Panc1 (cell line): Measurements from ENCODE around the gene CELF2. TPM values are rescaled to one million over a fixed set of nuclear protein-coding genes. Genes with fewer than 3 reads are reported as not detected.

Source experiments
- ATAC-seq: fragments of 200-7000 bp; cut with Tn5 transposase; 2 replicates; pipeline ENCODE4 v1.9.1; 2020; ENCODE audit warnings: mild to moderate bottlenecking, moderate library complexity
- BruUV-seq: library from RNA; stranded (reverse); fragments of 400-500 nt; replicated peaks from 2 replicates; lab custom pipeline; 2021; lab: Mats Ljungman, UMichigan
- CTCF ChIA-PET: fragments of 300-600 bp; sonication (Branson Sonifier 250); formaldehyde crosslinking; loops from one replicate; lab custom pipeline; 2022; ENCODE audit warnings: antibody characterized with exemption; lab: Charles Lee
- POLR2A ChIA-PET: fragments of 300-600 bp; sonication (Branson Sonifier 250); formaldehyde crosslinking; loops from one replicate; lab custom pipeline; 2022; ENCODE audit warnings: antibody characterized with exemption; lab: Charles Lee
- DNase-seq: peaks from one replicate; pipeline ENCODE4 v3.0.0-alpha.2; 2010; ENCODE audit warnings: low read depth, low spot score
- H3K27ac ChIP-seq: 2 replicates; pipeline ENCODE4 v1.5.1; 2011; ENCODE audit warnings: mild to moderate bottlenecking, low read length, inconsistent platforms
- H3K27me3 ChIP-seq: fragments of 200-500 bp; sonication (Bioruptor generic); 2 replicates; pipeline ENCODE4 v1.6.0; 2014; ENCODE audit warnings: low read length, inconsistent platforms; ENCODE audit not compliant: control insufficient read depth, insufficient read depth
- H3K36me3 ChIP-seq: fragments of 200-500 bp; sonication (Bioruptor generic); 2 replicates; pipeline ENCODE4 v1.5.1; 2014; ENCODE audit warnings: inconsistent platforms, mild to moderate bottlenecking, low read length, moderate library complexity; ENCODE audit not compliant: control insufficient read depth, insufficient read depth
- H3K4me1 ChIP-seq: 2 replicates; pipeline ENCODE4 v1.5.1; 2011; ENCODE audit warnings: inconsistent platforms, mild to moderate bottlenecking, low read length, moderate library complexity; ENCODE audit not compliant: control insufficient read depth, insufficient read depth
- H3K4me3 ChIP-seq, 2 experiments: 2 replicates each; pipeline ENCODE4 v1.5.1; 2011 to 2012; ENCODE audit warnings: low read depth in 2 of 2, low read length in 2 of 2, mild to moderate bottlenecking in 2 of 2, inconsistent platforms in 1 of 2, moderate library complexity in 1 of 2
- H3K9me3 ChIP-seq: fragments of 200-500 bp; sonication (Bioruptor generic); 2 replicates; pipeline ENCODE4 v1.5.1; 2014; ENCODE audit warnings: low read depth, mild to moderate bottlenecking, inconsistent platforms, low read length, moderate library complexity; ENCODE audit not compliant: control insufficient read depth, insufficient read depth
- POLR2AphosphoS5 ChIP-seq: IDR thresholded peaks from 2 replicates; pipeline ENCODE4 v1.6.1; 2012; ENCODE audit warnings: mild to moderate bottlenecking, low read depth, low read length, moderate library complexity
- SIN3A ChIP-seq: IDR thresholded peaks from 2 replicates; pipeline ENCODE4 v1.6.1; 2012; ENCODE audit warnings: low read depth, mild to moderate bottlenecking, low read length, moderate library complexity, borderline replicate concordance; ENCODE audit not compliant: insufficient read depth
- TCF7L2 ChIP-seq: IDR thresholded peaks from 2 replicates; pipeline ENCODE4 v1.6.1; 2011; ENCODE audit warnings: mild to moderate bottlenecking, low read depth, low read length, inconsistent platforms
- in situ Hi-C: cut with HindIII; loops from 2 replicates; pipeline ENCODE4 v1.10.0; 2016; ENCODE audit warnings: low sequenced_read_pairs, low pct_unique_long_range_greater_than_20kb
- intact Hi-C: fragments of 100-400 bp; cut with micrococcal nuclease; formaldehyde crosslinking; loops from one replicate; pipeline ENCODE4 v1.10.0; 2022; ENCODE audit not compliant: unreplicated experiment
- total RNA-seq: library from RNA; stranded (reverse); gene quantifications from one replicate; pipeline ENCODE4 v1.2.1, GENCODE V29; 2021; ENCODE audit not compliant: unreplicated experiment
- TF ChIP-seq, protein P1 (sequence below), 2 experiments: IDR thresholded peaks; 2 replicates each; pipeline ENCODE4 v1.6.1; 2011 to 2012; ENCODE audit warnings: low read depth in 2 of 2, control low read depth in 1 of 2, low read length in 1 of 2, mild to moderate bottlenecking in 1 of 2, moderate library complexity in 1 of 2; ENCODE audit not compliant: insufficient read depth in 1 of 2
- TF ChIP-seq, protein P2 (sequence below): fragments of 450-650 bp; IDR thresholded peaks from 2 replicates; pipeline ENCODE4 v1.5.1; 2017; ENCODE audit warnings: mild to moderate bottlenecking

CELF2 gene
- total RNA-seq, 1 experiment from 2014 or later = 0.44 TPM

DNA sequence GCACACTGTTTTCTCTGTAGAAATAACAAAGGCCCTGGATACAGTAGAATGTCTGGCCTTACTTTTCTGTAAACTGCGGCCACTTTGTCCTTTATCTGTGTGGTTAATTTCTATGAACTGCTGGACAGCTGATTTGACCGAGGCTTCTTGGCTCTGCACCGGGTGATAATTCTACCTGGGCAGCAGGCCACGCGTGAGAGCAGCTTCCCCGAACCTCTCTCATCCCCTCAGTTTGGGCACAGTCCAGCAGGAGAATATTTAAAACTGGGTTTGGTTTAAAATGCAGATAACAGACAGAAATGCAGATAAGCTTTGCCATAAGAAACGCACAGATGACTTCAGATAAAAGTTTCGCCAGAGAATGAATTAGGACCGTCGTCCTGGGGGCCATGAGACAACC is 81.0 kb downstream of the CELF2 start:
- POLR2A ChIA-PET = no interaction called here
- BruUV-seq = no TSS peak
- ATAC-seq = no peak
- H3K4me3 ChIP-seq = no peak overlapping the region
- H3K27me3 ChIP-seq = no peaks in the 10 kb centered on the region
- intact Hi-C loops (no loop called here), in situ Hi-C loops (no loop called here)
- no peaks in the 10 kb centered on the region for H3K36me3 ChIP-seq
- no peaks in the 10 kb centered on the region for H3K9me3 ChIP-seq
- no peak for DNase-seq
- no peaks in the 10 kb centered on the region for H3K4me1 ChIP-seq
- no peak overlapping the region for H3K27ac ChIP-seq
- TF ChIP-seq, protein P1, sequence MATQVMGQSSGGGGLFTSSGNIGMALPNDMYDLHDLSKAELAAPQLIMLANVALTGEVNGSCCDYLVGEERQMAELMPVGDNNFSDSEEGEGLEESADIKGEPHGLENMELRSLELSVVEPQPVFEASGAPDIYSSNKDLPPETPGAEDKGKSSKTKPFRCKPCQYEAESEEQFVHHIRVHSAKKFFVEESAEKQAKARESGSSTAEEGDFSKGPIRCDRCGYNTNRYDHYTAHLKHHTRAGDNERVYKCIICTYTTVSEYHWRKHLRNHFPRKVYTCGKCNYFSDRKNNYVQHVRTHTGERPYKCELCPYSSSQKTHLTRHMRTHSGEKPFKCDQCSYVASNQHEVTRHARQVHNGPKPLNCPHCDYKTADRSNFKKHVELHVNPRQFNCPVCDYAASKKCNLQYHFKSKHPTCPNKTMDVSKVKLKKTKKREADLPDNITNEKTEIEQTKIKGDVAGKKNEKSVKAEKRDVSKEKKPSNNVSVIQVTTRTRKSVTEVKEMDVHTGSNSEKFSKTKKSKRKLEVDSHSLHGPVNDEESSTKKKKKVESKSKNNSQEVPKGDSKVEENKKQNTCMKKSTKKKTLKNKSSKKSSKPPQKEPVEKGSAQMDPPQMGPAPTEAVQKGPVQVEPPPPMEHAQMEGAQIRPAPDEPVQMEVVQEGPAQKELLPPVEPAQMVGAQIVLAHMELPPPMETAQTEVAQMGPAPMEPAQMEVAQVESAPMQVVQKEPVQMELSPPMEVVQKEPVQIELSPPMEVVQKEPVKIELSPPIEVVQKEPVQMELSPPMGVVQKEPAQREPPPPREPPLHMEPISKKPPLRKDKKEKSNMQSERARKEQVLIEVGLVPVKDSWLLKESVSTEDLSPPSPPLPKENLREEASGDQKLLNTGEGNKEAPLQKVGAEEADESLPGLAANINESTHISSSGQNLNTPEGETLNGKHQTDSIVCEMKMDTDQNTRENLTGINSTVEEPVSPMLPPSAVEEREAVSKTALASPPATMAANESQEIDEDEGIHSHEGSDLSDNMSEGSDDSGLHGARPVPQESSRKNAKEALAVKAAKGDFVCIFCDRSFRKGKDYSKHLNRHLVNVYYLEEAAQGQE (IDR thresholded peaks at IDR 0.05; ENCODE audit: insufficient read depth in 1 of 2, low read depth in 2 of 2, low read length in 1 of 2) = no peak
- TF ChIP-seq SIN3A = no peak
- no peak for TF ChIP-seq POLR2AphosphoS5
- no peak for TF ChIP-seq TCF7L2
- TF ChIP-seq, protein P2, sequence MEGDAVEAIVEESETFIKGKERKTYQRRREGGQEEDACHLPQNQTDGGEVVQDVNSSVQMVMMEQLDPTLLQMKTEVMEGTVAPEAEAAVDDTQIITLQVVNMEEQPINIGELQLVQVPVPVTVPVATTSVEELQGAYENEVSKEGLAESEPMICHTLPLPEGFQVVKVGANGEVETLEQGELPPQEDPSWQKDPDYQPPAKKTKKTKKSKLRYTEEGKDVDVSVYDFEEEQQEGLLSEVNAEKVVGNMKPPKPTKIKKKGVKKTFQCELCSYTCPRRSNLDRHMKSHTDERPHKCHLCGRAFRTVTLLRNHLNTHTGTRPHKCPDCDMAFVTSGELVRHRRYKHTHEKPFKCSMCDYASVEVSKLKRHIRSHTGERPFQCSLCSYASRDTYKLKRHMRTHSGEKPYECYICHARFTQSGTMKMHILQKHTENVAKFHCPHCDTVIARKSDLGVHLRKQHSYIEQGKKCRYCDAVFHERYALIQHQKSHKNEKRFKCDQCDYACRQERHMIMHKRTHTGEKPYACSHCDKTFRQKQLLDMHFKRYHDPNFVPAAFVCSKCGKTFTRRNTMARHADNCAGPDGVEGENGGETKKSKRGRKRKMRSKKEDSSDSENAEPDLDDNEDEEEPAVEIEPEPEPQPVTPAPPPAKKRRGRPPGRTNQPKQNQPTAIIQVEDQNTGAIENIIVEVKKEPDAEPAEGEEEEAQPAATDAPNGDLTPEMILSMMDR = no peak
- CTCF ChIA-PET = no interaction called here

GRCh38 chr10:11104772-11105675 is 87.4 kb downstream of the CELF2 start:
- no peak for TF ChIP-seq SIN3A
- TF ChIP-seq, protein P1 (IDR thresholded peaks at IDR 0.05; ENCODE audit: insufficient read depth in 1 of 2, low read depth in 2 of 2, low read length in 1 of 2) = no peak
- TF ChIP-seq, protein P2 = no peak
- no peak for TF ChIP-seq POLR2AphosphoS5
- TF ChIP-seq TCF7L2 = no peak
- ATAC-seq = no peak
- intact Hi-C loops (no loop called here), in situ Hi-C loops (no loop called here)
- CTCF ChIA-PET = no interaction called here
- no peaks in the 10 kb centered on the region for H3K4me1 ChIP-seq
- POLR2A ChIA-PET = no interaction called here
- H3K36me3 ChIP-seq = no peaks in the 10 kb centered on the region
- DNase-seq = no peak
- BruUV-seq = no TSS peak
- no peak overlapping the region for H3K4me3 ChIP-seq
- no peaks in the 10 kb centered on the region for H3K27me3 ChIP-seq
- no peaks in the 10 kb centered on the region for H3K9me3 ChIP-seq
- no peak overlapping the region for H3K27ac ChIP-seq
